Measurements from ENCODE around the gene EN2. TPM values are rescaled to one million over a fixed set of nuclear protein-coding genes. Genes with fewer than 3 reads are reported as not detected.

EN2 gene
- total RNA-seq, 1 donor from 2014 or later, result under 0.01 TPM

GRCh38 chr7:155493744-155494538, 36.0 kb downstream of the EN2 start:
- Histone ChIP-seq H3K36me3 (ENCODE audit: control insufficient read depth in 3 of 3, insufficient read depth in 3 of 3, low read length in 3 of 3) (no peaks in the 10 kb centered on the region), H3K4me1 (ENCODE audit: control insufficient read depth in 3 of 3, insufficient read depth in 3 of 3, low read length in 3 of 3) (peaks cover 0 to 8% (median 3%) of the 10 kb centered on the region in 3 donors), H3K27ac (ENCODE audit: low read depth, low read length) (no peak overlapping the region), H3K9ac (ENCODE audit: low read depth in 1 of 3, low read length in 3 of 3) (no peak overlapping the region), H3K27me3 (ENCODE audit: control insufficient read depth in 3 of 3, insufficient read depth in 3 of 3, low read length in 3 of 3) (peaks cover 23 to 38% (median 31%) of the 10 kb centered on the region in 3 donors), H3K9me3 (ENCODE audit: control insufficient read depth in 3 of 3, low read length in 3 of 3) (no peaks in the 10 kb centered on the region), H3K4me3 (ENCODE audit: low read length in 3 of 3) (no peak overlapping the region)

- no peaks in the 10 kb centered on the region for H3K36me3 ChIP-seq (ENCODE audit: control insufficient read depth in 3 of 3, insufficient read depth in 3 of 3, low read length in 3 of 3)
- H3K27ac ChIP-seq (ENCODE audit: low read depth, low read length), result no peak overlapping the region
- H3K9ac ChIP-seq (ENCODE audit: low read depth in 1 of 3, low read length in 3 of 3), result no peak overlapping the region
- peaks cover 0 to 8% (median 3%) of the 10 kb centered on the region in 3 donors for H3K4me1 ChIP-seq (ENCODE audit: control insufficient read depth in 3 of 3, insufficient read depth in 3 of 3, low read length in 3 of 3)
- no peak overlapping the region for H3K4me3 ChIP-seq (ENCODE audit: low read length in 3 of 3)
- no peaks in the 10 kb centered on the region for H3K9me3 ChIP-seq (ENCODE audit: control insufficient read depth in 3 of 3, low read length in 3 of 3)
- H3K27me3 ChIP-seq (ENCODE audit: control insufficient read depth in 3 of 3, insufficient read depth in 3 of 3, low read length in 3 of 3), result peaks cover 21 to 34% (median 27%) of the 10 kb centered on the region in 3 donors
Observed at GRCh38 chr7:155494551-155494950, 36.6 kb downstream of the EN2 start.

DNA sequence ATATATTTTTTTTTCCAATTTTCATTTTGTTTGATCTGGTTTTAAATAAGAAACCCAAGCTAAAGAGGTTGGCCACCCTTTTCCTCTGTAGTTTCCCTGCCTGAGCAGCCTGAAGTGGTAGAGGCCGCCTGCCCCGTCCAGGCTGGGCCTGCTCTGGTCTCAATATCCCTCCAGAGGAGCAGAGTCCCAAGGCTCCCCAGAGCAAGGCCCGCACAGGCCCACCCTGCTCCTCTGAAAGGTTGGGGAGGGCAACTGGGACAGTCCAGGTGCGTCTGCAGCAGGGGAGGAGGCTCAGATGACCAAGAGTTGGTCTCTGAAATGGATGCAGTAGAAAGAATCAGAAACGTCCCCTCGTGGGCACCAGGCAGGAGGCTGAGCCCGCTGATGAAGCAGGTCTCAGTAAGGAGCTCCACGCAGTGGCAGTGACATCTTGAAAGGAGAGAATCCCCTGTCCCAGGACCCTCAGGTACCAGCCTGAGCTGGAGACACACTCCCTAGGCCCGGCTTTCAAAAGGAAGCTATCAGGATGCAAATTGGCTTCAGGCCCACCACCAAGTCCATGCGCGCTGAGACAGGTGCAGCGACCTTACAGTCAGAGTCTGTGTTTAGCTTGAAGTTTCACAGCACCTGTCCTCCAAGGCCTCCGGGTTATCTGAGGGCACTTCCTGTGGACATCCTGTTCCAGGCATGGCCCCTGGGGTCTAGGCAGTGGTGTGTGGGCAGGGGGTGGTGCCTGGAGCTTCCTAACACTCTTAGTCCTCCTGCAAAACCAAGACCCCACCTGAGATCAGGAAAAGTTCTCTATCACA, 37.7 kb downstream of the EN2 start:
- Histone ChIP-seq H3K4me1 (ENCODE audit: control insufficient read depth in 3 of 3, insufficient read depth in 3 of 3, low read length in 3 of 3) (peaks cover 0 to 5% (median 0%) of the 10 kb centered on the region in 3 donors), H3K9ac (ENCODE audit: low read depth in 1 of 3, low read length in 3 of 3) (no peak overlapping the region), H3K4me3 (ENCODE audit: low read length in 3 of 3) (no peak overlapping the region), H3K27me3 (ENCODE audit: control insufficient read depth in 3 of 3, insufficient read depth in 3 of 3, low read length in 3 of 3) (peaks cover 10 to 25% (median 22%) of the 10 kb centered on the region in 3 donors), H3K9me3 (ENCODE audit: control insufficient read depth in 3 of 3, low read length in 3 of 3) (no peaks in the 10 kb centered on the region), H3K27ac (ENCODE audit: low read depth, low read length) (no peak overlapping the region), H3K36me3 (ENCODE audit: control insufficient read depth in 3 of 3, insufficient read depth in 3 of 3, low read length in 3 of 3) (no peaks in the 10 kb centered on the region)

GRCh38 chr7:155496267-155497005, 38.5 kb downstream of the EN2 start:
- Histone ChIP-seq H3K36me3 (ENCODE audit: control insufficient read depth in 3 of 3, insufficient read depth in 3 of 3, low read length in 3 of 3) (no peaks in the 10 kb centered on the region), H3K4me3 (ENCODE audit: low read length in 3 of 3) (no peak overlapping the region), H3K4me1 (ENCODE audit: control insufficient read depth in 3 of 3, insufficient read depth in 3 of 3, low read length in 3 of 3) (no peaks in the 10 kb centered on the region), H3K27ac (ENCODE audit: low read depth, low read length) (no peak overlapping the region), H3K9ac (ENCODE audit: low read depth in 1 of 3, low read length in 3 of 3) (no peak overlapping the region), H3K27me3 (ENCODE audit: control insufficient read depth in 3 of 3, insufficient read depth in 3 of 3, low read length in 3 of 3) (peaks cover 8 to 25% (median 18%) of the 10 kb centered on the region in 3 donors), H3K9me3 (ENCODE audit: control insufficient read depth in 3 of 3, low read length in 3 of 3) (no peaks in the 10 kb centered on the region)

DNA sequence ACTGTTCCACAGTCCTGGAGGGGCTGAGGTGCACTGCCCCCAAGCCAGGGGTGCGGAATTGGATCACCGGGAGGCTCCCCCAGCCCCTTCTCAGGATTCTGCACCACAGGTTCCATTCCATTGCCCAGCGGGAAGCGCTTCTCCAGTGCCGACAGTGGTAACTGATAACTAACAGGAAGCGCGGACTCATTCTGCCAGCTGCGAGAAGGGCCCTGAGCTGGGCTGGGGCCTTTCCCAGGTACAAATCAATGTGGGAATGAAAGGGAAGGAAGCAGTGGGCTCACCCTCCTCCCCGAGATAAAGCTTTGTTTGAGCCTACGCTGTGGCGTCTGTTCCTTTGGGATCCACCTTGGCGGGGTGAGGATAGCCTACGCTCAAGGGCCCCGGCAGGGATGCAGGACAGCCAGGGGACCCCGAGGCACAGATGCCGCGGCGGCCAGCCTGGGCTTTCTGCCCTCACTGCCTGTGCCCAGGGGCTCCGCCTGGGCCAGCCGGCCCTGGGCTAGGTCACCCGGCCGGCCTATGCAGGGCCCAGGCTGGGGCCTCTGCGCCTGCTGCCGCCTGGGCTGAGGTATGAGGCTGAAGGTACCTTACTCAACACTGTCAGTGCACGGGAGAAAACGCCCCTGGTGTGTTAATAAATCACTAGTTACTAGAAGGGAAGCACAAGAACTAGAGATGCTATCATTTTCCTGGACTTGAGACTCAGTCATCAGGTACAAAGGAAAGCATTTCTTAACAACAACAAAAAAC, 39.4 kb downstream of the EN2 start:
- Histone ChIP-seq H3K27ac (ENCODE audit: low read depth, low read length) (no peak overlapping the region), H3K4me3 (ENCODE audit: low read length in 3 of 3) (no peak overlapping the region), H3K9ac (ENCODE audit: low read depth in 1 of 3, low read length in 3 of 3) (no peak overlapping the region), H3K9me3 (ENCODE audit: control insufficient read depth in 3 of 3, low read length in 3 of 3) (no peaks in the 10 kb centered on the region), H3K4me1 (ENCODE audit: control insufficient read depth in 3 of 3, insufficient read depth in 3 of 3, low read length in 3 of 3) (no peaks in the 10 kb centered on the region), H3K27me3 (ENCODE audit: control insufficient read depth in 3 of 3, insufficient read depth in 3 of 3, low read length in 3 of 3) (peaks cover 9 to 26% (median 13%) of the 10 kb centered on the region in 3 donors), H3K36me3 (ENCODE audit: control insufficient read depth in 3 of 3, insufficient read depth in 3 of 3, low read length in 3 of 3) (no peaks in the 10 kb centered on the region)

DNA sequence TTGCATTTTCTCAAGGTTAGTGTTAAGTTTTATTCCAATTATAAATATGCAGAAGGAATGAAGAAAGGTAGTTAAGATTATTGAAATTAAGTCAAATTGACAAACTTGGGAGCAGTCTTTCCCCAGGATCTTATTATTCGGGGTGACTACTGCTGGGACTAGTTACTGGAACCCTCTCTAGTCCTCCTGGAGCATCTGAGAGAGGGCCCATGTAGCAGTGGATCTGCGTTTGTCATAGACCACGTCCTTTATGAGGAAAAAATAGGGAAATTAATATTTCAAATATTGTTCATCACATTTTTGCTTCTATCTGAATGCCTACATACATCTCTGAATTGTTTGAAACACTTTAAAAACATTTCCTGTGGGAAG, 47.5 kb downstream of the EN2 start:
- H3K27ac ChIP-seq (ENCODE audit: low read depth, low read length), result no peak overlapping the region
- H3K9ac ChIP-seq (ENCODE audit: low read depth in 1 of 3, low read length in 3 of 3), result no peak overlapping the region
- no peak overlapping the region for H3K4me3 ChIP-seq (ENCODE audit: low read length in 3 of 3)
- H3K9me3 ChIP-seq (ENCODE audit: control insufficient read depth in 3 of 3, low read length in 3 of 3), result no peaks in the 10 kb centered on the region
- H3K4me1 ChIP-seq (ENCODE audit: control insufficient read depth in 3 of 3, insufficient read depth in 3 of 3, low read length in 3 of 3), result peaks cover 0 to 10% (median 0%) of the 10 kb centered on the region in 3 donors
- no peaks in the 10 kb centered on the region for H3K36me3 ChIP-seq (ENCODE audit: control insufficient read depth in 3 of 3, insufficient read depth in 3 of 3, low read length in 3 of 3)
- peaks cover 41 to 66% (median 48%) of the 10 kb centered on the region in 3 donors for H3K27me3 ChIP-seq (ENCODE audit: control insufficient read depth in 3 of 3, insufficient read depth in 3 of 3, low read length in 3 of 3)

- Histone ChIP-seq H3K36me3 (ENCODE audit: control insufficient read depth in 3 of 3, insufficient read depth in 3 of 3, low read length in 3 of 3) (no peaks in the 10 kb centered on the region), H3K9ac (ENCODE audit: low read depth in 1 of 3, low read length in 3 of 3) (no peak overlapping the region), H3K4me3 (ENCODE audit: low read length in 3 of 3) (no peak overlapping the region), H3K27ac (ENCODE audit: low read depth, low read length) (no peak overlapping the region), H3K4me1 (ENCODE audit: control insufficient read depth in 3 of 3, insufficient read depth in 3 of 3, low read length in 3 of 3) (peaks cover 0 to 10% (median 0%) of the 10 kb centered on the region in 3 donors), H3K9me3 (ENCODE audit: control insufficient read depth in 3 of 3, low read length in 3 of 3) (no peaks in the 10 kb centered on the region), H3K27me3 (ENCODE audit: control insufficient read depth in 3 of 3, insufficient read depth in 3 of 3, low read length in 3 of 3) (peaks cover 50 to 73% (median 62%) of the 10 kb centered on the region in 3 donors)
Observed at GRCh38 chr7:155506854-155507337, 49.0 kb downstream of the EN2 start.

DNA sequence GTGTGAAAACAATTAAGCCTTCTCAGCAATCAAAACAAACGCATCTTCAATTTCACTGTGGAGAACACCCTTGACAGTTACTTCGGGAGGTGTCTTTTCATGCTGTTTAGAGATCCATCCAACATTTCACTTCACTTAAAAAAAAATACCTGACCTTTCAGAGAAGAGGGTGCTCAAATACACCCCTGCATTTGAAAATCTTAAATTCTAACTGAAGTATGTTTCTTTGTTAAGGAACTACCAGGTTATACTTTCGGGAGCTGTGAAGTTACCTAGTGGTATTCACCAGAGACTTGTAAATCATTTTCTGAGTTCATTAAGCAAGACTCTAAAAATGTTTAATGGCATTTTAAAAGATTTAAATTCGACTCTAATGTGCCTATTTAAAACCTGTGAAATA, 49.6 kb downstream of the EN2 start:
- no peaks in the 10 kb centered on the region for H3K36me3 ChIP-seq (ENCODE audit: control insufficient read depth in 3 of 3, insufficient read depth in 3 of 3, low read length in 3 of 3)
- no peak overlapping the region for H3K27ac ChIP-seq (ENCODE audit: low read depth, low read length)
- H3K4me3 ChIP-seq (ENCODE audit: low read length in 3 of 3), result no peak overlapping the region
- no peaks in the 10 kb centered on the region for H3K9me3 ChIP-seq (ENCODE audit: control insufficient read depth in 3 of 3, low read length in 3 of 3)
- H3K9ac ChIP-seq (ENCODE audit: low read depth in 1 of 3, low read length in 3 of 3), result no peak overlapping the region
- peaks cover 0 to 10% (median 0%) of the 10 kb centered on the region in 3 donors for H3K4me1 ChIP-seq (ENCODE audit: control insufficient read depth in 3 of 3, insufficient read depth in 3 of 3, low read length in 3 of 3)
- peaks cover 57 to 73% (median 69%) of the 10 kb centered on the region in 3 donors for H3K27me3 ChIP-seq (ENCODE audit: control insufficient read depth in 3 of 3, insufficient read depth in 3 of 3, low read length in 3 of 3)
